Activated B cell treated with CpG ODN at 0.5 μM for 24 hours (primary cell): ENCODE results near the gene CFAP161. TPM values are rescaled to one million over a fixed set of nuclear protein-coding genes. Genes with fewer than 3 reads are reported as not detected.

Source experiments
- ATAC-seq: fragments of 200-7000 bp; cut with Tn5 transposase; one replicate; pipeline ENCODE4 v1.10.0; 2021; ENCODE audit warnings: low read depth, mild to moderate bottlenecking, moderate library complexity
- CTCF ChIA-PET: fragments of 350-600 bp; sonication (Branson Sonifier 250); formaldehyde crosslinking; loops from one replicate; lab custom pipeline; 2021; ENCODE audit warnings: antibody characterized with exemption; lab: Charles Lee
- POLR2A ChIA-PET: fragments of 350-600 bp; sonication (Branson Sonifier 250); formaldehyde crosslinking; loops from one replicate; lab custom pipeline; 2021; ENCODE audit warnings: antibody characterized with exemption; lab: Charles Lee
- DNase-seq: peaks from one replicate; pipeline ENCODE4 v3.0.0; 2022
- H3K27ac Mint-ChIP-seq: one replicate; pipeline ENCODE4 v1.8.0; 2020; ENCODE audit warnings: mixed read lengths
- H3K27me3 Mint-ChIP-seq: one replicate; pipeline ENCODE4 v1.8.0; 2021; ENCODE audit warnings: mixed read lengths
- H3K36me3 Mint-ChIP-seq: one replicate; pipeline ENCODE4 v1.8.0; 2021; ENCODE audit warnings: low read depth, mixed read lengths
- H3K4me1 Mint-ChIP-seq: one replicate; pipeline ENCODE4 v1.8.0; 2021; ENCODE audit warnings: mixed read lengths
- H3K4me3 Mint-ChIP-seq: one replicate; pipeline ENCODE4 v1.8.0; 2020; ENCODE audit warnings: mild to moderate bottlenecking, mixed read lengths
- H3K9me3 Mint-ChIP-seq: one replicate; pipeline ENCODE4 v1.8.0; 2020; ENCODE audit warnings: mixed read lengths
- CTCF ChIP-seq: fragments of 200-600 bp; IDR thresholded peaks from one replicate; pipeline ENCODE4 v1.8.0; 2022; ENCODE audit warnings: antibody characterized with exemption, mild to moderate bottlenecking
- intact Hi-C: fragments of 100-400 bp; cut with micrococcal nuclease; formaldehyde crosslinking; loops from one replicate; pipeline ENCODE4 v1.15.1; 2024
- total RNA-seq: library from RNA; stranded (reverse); gene quantifications from 2 replicates; pipeline ENCODE4 v1.2.3, GENCODE V29; 2022

The CFAP161 gene
- total RNA-seq, 1 donor from 2014 or later, result 0.18 TPM

DNA sequence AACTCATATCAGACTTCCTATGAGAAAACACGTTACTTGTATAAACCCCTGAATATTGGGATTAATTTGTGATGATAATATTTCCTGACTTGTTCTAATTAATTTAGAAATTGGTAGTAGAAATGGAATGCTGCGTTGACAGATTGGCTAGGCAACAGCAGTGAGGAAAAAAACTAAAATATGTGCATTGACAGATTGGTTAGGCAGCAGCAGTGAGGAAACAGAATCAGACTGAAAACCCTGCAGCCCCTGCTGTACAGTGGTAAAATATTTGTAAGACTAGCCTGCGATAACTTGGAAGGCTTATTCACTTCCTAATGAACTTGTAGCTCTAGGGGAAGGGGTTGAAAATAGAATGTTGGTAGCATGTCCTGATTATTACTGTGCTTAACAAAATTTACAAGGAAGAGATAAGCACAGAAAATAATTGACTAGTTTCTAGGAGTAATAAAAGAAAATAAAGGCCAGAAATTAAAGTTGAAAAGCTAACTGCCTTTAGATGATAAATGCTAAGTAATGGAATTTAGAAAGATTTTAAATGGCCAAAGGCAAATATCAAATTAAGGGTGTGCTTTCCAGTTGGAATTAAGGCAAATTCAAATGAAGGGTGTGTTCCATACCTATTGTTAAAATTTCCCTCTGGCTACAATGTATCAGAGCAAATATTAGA is 32.7 kb downstream of the CFAP161 start:
- Mint-ChIP-seq H3K36me3 (no peaks in the 10 kb centered on the region), H3K4me1 (no peaks in the 10 kb centered on the region)
- intact Hi-C loops, result no loop called here

DNA sequence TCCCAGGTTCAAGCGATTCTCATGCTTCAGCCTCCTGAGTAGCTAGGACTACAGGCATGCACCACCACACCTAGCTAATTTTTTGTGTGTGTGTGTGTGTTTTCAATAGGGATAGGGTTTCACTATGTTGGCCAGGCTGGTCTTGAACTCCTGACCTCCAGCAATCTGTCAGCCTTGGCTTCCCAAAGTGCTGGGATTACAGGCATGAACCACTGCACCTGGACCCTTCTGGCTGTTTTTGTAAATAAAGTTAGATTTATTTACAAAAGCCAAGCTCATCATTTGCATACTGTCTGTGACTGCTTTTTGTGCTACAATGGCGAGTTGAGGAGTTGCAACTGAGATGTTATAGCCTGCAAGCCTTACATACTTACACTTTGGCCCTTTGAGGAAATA is 34.1 kb downstream of the CFAP161 start:
- peaks cover 30% of the 10 kb centered on the region for H3K27me3 Mint-ChIP-seq
- ATAC-seq (no peak), DNase-seq (no peak)
- no peak overlapping the region for H3K27ac Mint-ChIP-seq
- no peak overlapping the region for H3K4me3 Mint-ChIP-seq
- CTCF ChIA-PET, result no interaction called here
- no peak for TF ChIP-seq CTCF
- POLR2A ChIA-PET, result no interaction called here
- H3K36me3 Mint-ChIP-seq, result no peaks in the 10 kb centered on the region
- no peaks in the 10 kb centered on the region for H3K9me3 Mint-ChIP-seq
- intact Hi-C loops, result no loop called here
- no peaks in the 10 kb centered on the region for H3K4me1 Mint-ChIP-seq

More for the DNA sequence above, 32.7 kb downstream of the CFAP161 start:
- ATAC-seq, result no peak
- H3K27me3 Mint-ChIP-seq, result peaks cover 29% of the 10 kb centered on the region
- TF ChIP-seq CTCF, result no peak
- ChIA-PET POLR2A (no interaction called here), CTCF (no interaction called here)
- no peak overlapping the region for H3K4me3 Mint-ChIP-seq
- H3K27ac Mint-ChIP-seq, result no peak overlapping the region
- DNase-seq, result no peak
- H3K9me3 Mint-ChIP-seq, result no peaks in the 10 kb centered on the region

DNA sequence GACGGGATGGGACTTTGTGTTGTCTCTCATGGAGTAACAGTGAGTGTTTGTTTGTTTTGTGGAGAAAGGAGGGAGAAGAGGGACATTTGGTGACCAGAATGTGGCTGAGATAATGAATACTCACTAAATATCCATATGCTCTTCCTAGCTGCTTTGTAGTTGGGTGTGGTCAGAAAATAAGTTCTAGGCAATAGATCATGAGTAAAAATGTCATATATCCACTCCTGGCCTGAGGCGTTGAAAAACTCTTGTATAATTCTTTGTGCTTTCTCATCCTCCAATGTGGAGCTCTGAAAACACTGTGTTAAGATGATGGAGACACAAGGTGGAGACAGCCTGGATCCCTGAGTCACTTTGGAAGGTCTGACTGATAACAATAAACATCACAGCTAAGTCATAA is 34.6 kb downstream of the CFAP161 start:
- Mint-ChIP-seq H3K27me3 (peaks cover 30% of the 10 kb centered on the region), H3K4me1 (no peaks in the 10 kb centered on the region), H3K27ac (no peak overlapping the region), H3K36me3 (no peaks in the 10 kb centered on the region), H3K9me3 (no peaks in the 10 kb centered on the region), H3K4me3 (no peak overlapping the region)
- TF ChIP-seq CTCF, result no peak
- intact Hi-C loops, result no loop called here
- ChIA-PET POLR2A (no interaction called here), CTCF (no interaction called here)
- DNase-seq (no peak), ATAC-seq (no peak)

DNA sequence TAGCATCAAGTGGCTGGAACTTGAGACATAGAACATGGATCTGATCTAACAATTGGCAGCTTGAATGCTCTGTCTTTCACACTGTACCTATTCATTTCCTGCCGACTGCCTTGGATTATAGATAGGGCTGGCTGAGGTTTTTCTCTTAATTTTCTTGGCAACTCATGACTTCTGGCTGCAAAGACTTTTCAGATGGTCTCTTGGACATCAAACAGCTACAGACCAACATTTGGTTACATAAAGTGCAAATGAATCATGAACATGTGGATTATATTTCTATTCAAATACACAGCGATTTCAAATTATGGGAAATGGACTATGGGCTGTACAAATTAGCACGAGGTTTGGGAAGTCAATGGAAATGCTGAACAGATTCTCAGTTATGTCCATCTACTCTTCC is 36.4 kb downstream of the CFAP161 start:
- intact Hi-C loops, result no loop called here
- no peak for DNase-seq
- Mint-ChIP-seq H3K27ac (no peak overlapping the region), H3K36me3 (no peaks in the 10 kb centered on the region), H3K27me3 (peaks cover 17% of the 10 kb centered on the region), H3K4me1 (no peaks in the 10 kb centered on the region), H3K9me3 (no peaks in the 10 kb centered on the region), H3K4me3 (no peak overlapping the region)
- ChIA-PET CTCF (interaction anchor here (1.9 kb wide), 1 partner anchor 95 kb away, joined by 4 read pairs; no protein-coding TSS in a partner anchor), POLR2A (no interaction called here)
- no peak for ATAC-seq
- TF ChIP-seq CTCF, result no peak

DNA sequence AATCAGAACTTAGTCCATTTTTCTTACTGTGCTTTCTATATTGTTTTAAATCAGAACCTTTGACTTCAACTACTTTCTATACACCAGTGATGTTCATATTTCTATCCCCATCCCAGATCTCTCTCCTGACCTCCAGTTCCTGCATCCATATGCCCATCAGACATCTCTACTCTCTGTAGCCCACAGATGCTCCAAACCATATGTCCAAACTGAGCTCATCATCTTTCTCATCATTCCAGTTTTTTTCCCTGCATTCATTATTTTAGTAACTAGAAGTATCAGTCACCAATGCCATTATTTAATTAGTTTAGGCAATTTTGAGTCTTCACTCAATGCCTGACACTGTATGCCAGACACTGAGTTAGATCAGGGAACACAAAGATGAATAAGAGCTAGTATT is 37.2 kb downstream of the CFAP161 start:
- no peak overlapping the region for H3K27ac Mint-ChIP-seq
- H3K9me3 Mint-ChIP-seq, result no peaks in the 10 kb centered on the region
- H3K4me1 Mint-ChIP-seq, result no peaks in the 10 kb centered on the region
- H3K4me3 Mint-ChIP-seq, result no peak overlapping the region
- H3K36me3 Mint-ChIP-seq, result no peaks in the 10 kb centered on the region
- CTCF ChIA-PET, result interaction anchor here (1.2 to 1.9 kb wide), 2 partner anchors 94 to 166 kb away, joined by 3 to 4 read pairs; no protein-coding TSS in a partner anchor
- DNase-seq (no peak), ATAC-seq (no peak)
- intact Hi-C loops, result no loop called here
- peaks cover 17% of the 10 kb centered on the region for H3K27me3 Mint-ChIP-seq
- TF ChIP-seq CTCF, result no peak
- POLR2A ChIA-PET, result no interaction called here
